ENCODE results near the gene DCLK3.

The DCLK3 gene

DNA sequence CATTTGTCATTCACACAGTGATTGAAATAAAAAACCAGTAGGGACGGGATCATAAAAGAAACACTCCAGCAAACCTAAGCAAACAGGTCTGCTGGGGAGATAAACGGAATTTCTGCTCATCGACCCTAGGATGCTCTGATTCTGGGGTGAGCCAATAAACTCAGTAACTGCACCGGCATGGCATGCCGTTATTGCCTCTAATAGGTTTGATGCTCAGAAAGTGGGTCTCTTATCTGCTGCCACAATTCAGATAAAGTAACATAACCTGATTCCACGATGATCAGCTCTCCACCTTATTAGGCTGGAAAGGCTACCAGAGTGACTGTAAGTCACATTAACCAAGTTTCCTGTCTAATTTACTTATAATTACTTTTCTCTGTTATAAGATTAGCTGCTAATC, 19.6 kb downstream of the DCLK3 start:
- DNase-seq (ENCODE audit: low read depth in 1 of 2, low spot score in 1 of 2), result no peak
- peaks cover 5% of the 10 kb centered on the region for H3K27me3 ChIP-seq (ENCODE audit: insufficient read depth, poor library complexity, severe bottlenecking)
- no peak overlapping the region for H3K27ac ChIP-seq (replicated peaks)
- TF ChIP-seq SPI1 (IDR thresholded peaks at IDR 0.05; ENCODE audit: borderline replicate concordance, low read depth) (no peak), POLR2AphosphoS5 (IDR thresholded peaks at IDR 0.05; ENCODE audit: low read depth) (no peak), GABPA (IDR thresholded peaks at IDR 0.05; ENCODE audit: low read depth) (no peak)
- TF ChIP-seq, protein P1, sequence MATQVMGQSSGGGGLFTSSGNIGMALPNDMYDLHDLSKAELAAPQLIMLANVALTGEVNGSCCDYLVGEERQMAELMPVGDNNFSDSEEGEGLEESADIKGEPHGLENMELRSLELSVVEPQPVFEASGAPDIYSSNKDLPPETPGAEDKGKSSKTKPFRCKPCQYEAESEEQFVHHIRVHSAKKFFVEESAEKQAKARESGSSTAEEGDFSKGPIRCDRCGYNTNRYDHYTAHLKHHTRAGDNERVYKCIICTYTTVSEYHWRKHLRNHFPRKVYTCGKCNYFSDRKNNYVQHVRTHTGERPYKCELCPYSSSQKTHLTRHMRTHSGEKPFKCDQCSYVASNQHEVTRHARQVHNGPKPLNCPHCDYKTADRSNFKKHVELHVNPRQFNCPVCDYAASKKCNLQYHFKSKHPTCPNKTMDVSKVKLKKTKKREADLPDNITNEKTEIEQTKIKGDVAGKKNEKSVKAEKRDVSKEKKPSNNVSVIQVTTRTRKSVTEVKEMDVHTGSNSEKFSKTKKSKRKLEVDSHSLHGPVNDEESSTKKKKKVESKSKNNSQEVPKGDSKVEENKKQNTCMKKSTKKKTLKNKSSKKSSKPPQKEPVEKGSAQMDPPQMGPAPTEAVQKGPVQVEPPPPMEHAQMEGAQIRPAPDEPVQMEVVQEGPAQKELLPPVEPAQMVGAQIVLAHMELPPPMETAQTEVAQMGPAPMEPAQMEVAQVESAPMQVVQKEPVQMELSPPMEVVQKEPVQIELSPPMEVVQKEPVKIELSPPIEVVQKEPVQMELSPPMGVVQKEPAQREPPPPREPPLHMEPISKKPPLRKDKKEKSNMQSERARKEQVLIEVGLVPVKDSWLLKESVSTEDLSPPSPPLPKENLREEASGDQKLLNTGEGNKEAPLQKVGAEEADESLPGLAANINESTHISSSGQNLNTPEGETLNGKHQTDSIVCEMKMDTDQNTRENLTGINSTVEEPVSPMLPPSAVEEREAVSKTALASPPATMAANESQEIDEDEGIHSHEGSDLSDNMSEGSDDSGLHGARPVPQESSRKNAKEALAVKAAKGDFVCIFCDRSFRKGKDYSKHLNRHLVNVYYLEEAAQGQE (IDR thresholded peaks at IDR 0.05; ENCODE audit: insufficient replicate concordance, low read depth), result no peak
- TF ChIP-seq, protein P2, sequence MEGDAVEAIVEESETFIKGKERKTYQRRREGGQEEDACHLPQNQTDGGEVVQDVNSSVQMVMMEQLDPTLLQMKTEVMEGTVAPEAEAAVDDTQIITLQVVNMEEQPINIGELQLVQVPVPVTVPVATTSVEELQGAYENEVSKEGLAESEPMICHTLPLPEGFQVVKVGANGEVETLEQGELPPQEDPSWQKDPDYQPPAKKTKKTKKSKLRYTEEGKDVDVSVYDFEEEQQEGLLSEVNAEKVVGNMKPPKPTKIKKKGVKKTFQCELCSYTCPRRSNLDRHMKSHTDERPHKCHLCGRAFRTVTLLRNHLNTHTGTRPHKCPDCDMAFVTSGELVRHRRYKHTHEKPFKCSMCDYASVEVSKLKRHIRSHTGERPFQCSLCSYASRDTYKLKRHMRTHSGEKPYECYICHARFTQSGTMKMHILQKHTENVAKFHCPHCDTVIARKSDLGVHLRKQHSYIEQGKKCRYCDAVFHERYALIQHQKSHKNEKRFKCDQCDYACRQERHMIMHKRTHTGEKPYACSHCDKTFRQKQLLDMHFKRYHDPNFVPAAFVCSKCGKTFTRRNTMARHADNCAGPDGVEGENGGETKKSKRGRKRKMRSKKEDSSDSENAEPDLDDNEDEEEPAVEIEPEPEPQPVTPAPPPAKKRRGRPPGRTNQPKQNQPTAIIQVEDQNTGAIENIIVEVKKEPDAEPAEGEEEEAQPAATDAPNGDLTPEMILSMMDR (IDR thresholded peaks at IDR 0.05; ENCODE audit: insufficient read depth, low read length), result no peak
- no peak overlapping the region for H3K4me3 ChIP-seq (replicated peaks; ENCODE audit: insufficient read depth, low read length)

DNA sequence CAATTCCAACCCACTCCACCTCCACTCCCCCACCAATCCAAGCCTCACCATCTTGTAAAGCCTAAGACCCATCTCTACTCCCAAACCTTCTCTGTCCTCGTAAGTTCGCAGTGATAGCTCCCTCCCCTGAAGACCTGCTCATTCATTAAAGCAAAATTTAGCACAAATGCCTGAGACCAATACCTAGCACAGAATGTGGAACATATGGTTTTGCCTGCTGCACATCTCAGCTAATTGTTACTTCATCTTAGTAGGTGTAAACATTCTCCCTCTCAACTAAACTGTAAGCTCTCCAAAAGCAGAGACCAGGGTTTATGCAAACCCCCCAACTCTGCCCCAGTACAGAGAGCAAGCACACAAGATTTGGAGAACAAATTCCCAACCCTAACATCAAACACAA, 20.5 kb downstream of the DCLK3 start:
- no peak for DNase-seq (ENCODE audit: low read depth in 1 of 2, low spot score in 1 of 2)

DNA sequence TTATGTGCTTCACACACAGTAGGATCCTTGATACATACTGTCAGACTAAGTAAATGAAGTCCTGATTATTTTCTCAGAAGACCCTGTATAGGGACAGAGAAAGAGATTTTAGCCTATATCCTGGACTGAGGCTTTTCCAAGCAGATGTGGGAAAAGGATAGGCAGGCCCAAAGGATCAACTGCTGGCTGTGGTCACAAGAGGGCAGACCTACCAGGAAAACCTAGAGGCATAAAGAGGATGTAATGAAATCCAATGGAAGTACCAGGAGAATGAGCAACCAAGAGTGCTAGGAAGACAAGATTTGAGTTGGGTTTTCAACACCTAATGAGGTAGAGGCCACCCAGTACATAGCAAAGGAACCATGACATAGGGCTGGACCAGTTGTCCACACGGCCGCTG, 23.1 kb downstream of the DCLK3 start:
- no peak overlapping the region for H3K4me3 ChIP-seq (replicated peaks; ENCODE audit: insufficient read depth, low read length)
- peaks cover 5% of the 10 kb centered on the region for H3K27me3 ChIP-seq (ENCODE audit: insufficient read depth, poor library complexity, severe bottlenecking)
- H3K27ac ChIP-seq (replicated peaks), result no peak overlapping the region
- TF ChIP-seq SPI1 (IDR thresholded peaks at IDR 0.05; ENCODE audit: borderline replicate concordance, low read depth) (no peak), POLR2AphosphoS5 (IDR thresholded peaks at IDR 0.05; ENCODE audit: low read depth) (no peak), GABPA (IDR thresholded peaks at IDR 0.05; ENCODE audit: low read depth) (no peak)
- TF ChIP-seq, protein P2 (IDR thresholded peaks at IDR 0.05; ENCODE audit: insufficient read depth, low read length), result no peak
- TF ChIP-seq, protein P1 (IDR thresholded peaks at IDR 0.05; ENCODE audit: insufficient replicate concordance, low read depth), result no peak
- no peak for DNase-seq (ENCODE audit: low read depth in 1 of 2, low spot score in 1 of 2)

More for the DNA sequence above, 20.5 kb downstream of the DCLK3 start:
- H3K27ac ChIP-seq (replicated peaks), result no peak overlapping the region
- TF ChIP-seq, protein P2 (IDR thresholded peaks at IDR 0.05; ENCODE audit: insufficient read depth, low read length), result no peak
- TF ChIP-seq, protein P1 (IDR thresholded peaks at IDR 0.05; ENCODE audit: insufficient replicate concordance, low read depth), result no peak
- TF ChIP-seq POLR2AphosphoS5 (IDR thresholded peaks at IDR 0.05; ENCODE audit: low read depth) (no peak), GABPA (IDR thresholded peaks at IDR 0.05; ENCODE audit: low read depth) (no peak), SPI1 (IDR thresholded peaks at IDR 0.05; ENCODE audit: borderline replicate concordance, low read depth) (no peak)
- no peak overlapping the region for H3K4me3 ChIP-seq (replicated peaks; ENCODE audit: insufficient read depth, low read length)
- peaks cover 5% of the 10 kb centered on the region for H3K27me3 ChIP-seq (ENCODE audit: insufficient read depth, poor library complexity, severe bottlenecking)
